IPS-11a (cell line): ENCODE data around the gene C2orf68.
"Not testable (repeated sequence)": the region's sequence is repeated elsewhere in the genome, so short reads cannot be mapped to it uniquely, and the experiment has no call there.

ENCODE experiments used
- H3K4me3 ChIP-seq: one replicate; pipeline ENCODE4 v1.5.1; 2013; ENCODE audit warnings: low read depth, low read length, control low read depth

The C2orf68 gene, protein sequence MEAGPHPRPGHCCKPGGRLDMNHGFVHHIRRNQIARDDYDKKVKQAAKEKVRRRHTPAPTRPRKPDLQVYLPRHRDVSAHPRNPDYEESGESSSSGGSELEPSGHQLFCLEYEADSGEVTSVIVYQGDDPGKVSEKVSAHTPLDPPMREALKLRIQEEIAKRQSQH

DNA sequence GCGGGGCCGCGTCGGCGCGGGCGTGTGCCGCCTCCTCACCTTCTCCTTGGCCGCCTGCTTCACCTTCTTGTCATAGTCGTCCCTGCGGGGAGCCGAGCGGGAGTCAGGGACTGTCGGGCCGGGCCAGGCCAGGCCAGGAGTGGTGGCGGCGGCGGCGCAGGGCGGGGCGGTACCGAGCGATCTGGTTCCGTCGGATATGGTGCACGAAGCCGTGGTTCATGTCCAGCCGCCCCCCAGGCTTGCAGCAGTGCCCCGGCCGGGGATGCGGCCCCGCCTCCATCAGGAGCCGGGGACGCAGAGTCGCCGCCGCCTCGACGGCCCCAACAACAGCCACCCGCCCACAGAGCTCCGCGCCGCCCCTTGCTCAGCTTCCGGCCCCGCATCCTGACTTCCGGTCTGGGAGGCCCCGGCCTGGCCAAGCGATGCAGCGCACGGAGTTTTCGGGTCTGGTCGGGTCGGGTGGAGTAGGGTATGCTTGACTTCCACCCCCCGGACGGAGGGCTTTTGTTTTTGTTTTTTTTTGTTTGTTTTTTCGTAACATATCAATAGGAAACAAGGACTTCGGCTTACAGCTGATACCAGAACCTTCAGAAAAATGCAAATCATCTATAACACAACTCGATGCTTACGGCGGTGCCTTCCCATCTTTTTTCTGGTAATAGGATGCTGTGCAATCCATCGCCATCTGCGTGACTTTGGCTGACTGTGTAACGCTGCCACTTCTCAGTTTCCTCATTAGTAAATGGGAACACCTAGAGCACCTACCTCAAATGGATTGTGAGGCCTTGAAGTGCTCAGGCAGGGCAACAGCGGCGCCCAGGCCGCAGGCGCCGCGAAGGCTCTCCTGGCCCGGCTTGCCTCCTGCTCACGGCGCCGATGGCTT, at the start of gene C2orf68:
Gene C2orf68 (minus strand): TSS at position 362 of the 883 bp plus-strand sequence. CDS start 82 bp downstream, at position 280.
- peak within 1 kb of the TSS; percentile 90 for H3K4me3 ChIP-seq

DNA sequence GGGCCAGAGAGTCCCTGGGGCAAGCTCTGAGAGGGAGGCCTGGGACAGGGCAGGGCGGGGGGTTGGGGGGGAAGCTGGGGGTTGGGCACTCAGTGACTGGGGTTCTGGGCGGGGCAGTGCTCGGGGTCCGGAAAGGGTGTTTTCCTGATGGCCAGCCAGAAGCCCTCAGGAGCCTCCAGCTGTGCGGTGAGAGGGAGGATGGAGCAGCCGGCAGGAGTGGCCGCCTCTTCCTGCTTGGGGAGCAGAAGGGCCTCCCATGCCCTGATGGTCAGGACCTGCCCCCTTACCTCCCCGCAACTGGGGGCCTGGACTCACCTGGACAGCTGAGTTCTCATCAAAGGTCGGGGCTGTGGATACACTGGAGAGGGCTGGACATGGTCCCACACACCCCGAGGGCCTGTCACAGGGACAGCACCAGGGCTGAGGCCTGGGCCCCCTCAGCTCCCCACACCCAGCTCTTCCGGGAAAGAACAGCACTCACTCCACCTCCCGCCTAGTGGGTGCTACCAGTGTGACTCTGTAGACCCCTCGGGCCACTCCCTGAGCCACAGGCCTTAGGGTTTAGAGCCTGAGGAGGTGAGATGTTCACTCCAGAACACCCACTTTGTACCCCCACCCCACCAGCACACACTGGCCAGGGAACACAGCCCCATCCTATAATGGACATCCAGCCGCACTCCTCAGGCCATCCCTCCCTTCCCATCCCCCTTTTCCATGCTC, 49.4 kb upstream of the C2orf68 start:
- no peak overlapping the region for H3K4me3 ChIP-seq

DNA sequence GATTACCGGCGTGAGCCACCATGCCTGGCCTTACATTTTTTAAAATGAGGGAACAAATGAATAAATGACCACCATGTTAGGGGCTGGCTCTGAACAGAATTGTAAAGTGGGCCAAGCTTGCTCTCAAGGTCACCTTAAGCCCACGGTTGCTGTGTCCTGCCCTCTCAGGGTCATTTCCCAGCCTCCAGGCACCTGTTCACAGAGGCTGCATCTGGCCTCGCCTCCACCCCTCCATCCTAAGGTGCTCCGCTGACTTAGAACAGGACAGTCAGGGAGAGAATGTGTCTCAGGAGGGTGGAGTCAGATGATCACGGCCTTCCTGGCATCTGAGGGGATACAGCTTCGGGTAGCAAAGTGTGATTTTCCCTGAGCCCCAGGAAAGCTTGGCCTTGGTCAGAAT, 48.9 kb upstream of the C2orf68 start:
- H3K4me3 ChIP-seq, result no peak overlapping the region

DNA sequence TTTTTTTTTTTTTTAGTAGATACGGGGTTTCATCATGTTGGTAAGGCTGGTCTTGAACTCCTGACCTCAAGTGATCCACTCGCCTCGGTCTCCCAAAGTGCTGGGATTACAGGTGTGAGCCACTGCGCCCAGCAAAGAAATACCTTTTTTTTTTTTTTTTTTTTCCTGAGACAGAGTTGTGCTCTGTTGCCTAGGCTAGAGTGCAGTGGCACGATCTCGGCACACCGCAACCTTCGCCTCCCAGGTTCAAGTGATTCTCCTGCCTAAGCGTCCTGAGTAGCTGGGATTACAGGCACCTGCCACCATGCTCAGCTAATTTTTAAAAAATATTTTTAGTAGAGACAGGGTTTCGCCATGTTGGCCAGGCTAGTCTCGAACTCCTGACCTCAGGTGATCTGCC, 48.4 kb upstream of the C2orf68 start:
- not testable (repeated sequence) for H3K4me3 ChIP-seq

DNA sequence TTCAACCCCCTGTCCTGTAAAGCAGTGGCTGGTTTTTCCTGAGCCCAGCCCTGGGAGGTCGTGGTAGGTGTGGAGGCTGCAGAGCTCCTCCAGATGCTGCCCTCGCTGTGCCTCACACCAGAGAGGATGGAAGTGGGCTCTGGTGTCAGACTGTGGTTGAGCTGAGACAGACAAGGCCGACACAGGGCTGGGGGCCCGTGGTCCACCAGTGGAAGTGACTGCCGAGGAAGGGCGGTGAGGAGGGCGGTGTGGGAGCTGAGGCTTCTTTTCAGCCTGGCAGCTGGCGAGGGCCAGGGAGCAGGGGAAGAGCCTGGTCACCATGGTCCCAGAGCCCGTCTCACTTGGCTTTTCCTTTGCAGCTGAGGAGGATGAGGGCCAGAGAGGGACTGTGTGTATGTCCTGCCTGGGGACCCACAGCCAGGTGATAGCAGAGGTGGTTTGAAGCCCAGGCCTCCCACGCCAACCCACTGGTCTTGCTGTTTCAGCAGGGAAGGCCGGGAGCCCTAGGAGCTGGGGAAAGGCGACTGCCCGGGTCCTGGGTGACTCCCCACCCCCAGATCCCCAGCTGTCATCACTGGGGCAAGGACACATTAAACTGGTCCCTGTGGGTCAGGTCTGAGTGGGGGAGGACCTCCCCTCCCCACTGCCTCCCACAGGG, 47.6 kb upstream of the C2orf68 start:
- no peak overlapping the region for H3K4me3 ChIP-seq

DNA sequence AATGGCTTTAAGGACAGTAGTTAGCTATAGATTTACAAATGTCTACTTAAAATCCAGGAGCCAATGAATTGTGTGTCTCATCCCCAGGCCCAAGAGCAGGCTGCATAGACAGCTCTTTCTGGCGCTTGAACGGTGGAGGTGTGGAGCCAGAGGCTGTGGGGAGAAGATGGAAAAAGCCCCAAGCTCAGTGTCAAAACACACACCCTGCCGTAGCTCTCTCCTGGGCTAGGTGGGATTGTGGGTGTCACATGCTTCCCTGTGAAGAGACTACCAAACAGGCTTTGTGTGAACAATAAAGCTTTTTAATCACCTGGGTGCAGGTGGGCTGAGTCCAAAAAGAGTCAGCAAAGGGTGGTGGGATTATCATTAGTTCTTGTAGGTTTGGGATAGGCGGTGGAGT, 45.5 kb upstream of the C2orf68 start:
- H3K4me3 ChIP-seq, result not testable (repeated sequence)

DNA sequence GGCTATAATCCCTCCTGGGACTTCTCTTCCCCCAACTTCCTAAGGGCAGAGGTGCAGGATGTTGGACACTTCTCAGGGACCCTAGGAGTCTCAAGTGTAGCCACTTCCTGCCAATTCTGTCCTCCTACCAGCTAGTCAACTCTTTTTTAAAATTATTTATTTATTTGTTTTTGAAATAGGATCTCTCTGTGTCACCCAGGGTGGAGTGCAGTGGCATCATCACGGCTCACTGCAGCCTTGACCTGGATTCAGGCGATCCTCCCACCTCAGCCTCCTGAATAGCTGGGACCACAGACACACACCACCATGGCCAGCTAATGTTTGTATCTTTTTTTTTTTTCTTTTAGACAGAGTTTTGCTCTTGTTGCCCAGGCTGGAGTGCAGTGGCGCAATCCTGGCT, 44.6 kb upstream of the C2orf68 start:
- no peak overlapping the region for H3K4me3 ChIP-seq

DNA sequence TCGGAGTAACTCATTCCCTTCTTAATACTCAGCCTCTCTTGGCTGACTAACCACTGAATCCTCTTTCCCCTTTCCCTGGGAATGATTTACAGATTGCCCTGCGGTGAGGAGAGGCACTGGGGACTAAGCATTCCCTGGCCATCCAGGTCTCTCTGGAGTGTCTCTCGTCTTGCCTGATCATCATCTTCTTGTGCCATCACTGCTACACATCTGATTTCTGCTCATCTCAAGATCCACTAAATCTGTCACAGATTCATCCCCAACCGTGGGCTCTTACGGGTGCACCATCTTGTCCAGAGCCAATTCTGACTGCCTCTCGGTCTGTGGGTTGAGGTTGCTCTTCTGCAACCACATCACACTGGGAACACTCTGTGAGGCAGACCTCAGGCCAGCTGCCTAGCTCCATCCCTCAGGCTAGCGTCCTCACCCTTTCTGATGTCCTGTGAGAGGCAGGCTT, 44.1 kb upstream of the C2orf68 start:
- no peak overlapping the region for H3K4me3 ChIP-seq

DNA sequence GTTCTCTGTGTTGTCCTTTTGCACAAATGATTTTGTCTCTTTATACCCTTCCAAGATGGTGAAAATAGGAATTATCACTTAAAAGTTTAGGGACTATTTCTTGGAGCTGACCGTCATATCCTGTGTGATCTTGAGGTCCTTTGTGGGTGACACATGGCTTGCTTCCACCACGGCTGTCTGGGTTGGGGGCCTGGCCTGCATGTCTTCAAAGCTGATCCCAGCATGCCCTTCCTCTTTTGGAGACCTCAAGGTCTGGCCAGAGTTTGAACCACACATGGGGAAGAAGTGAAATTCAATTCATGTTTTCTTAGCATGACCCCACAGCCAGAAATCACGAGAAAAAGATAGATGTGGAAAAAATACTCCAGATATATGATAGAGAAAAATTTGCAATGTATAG, 42.1 kb upstream of the C2orf68 start:
- no peak overlapping the region for H3K4me3 ChIP-seq

DNA sequence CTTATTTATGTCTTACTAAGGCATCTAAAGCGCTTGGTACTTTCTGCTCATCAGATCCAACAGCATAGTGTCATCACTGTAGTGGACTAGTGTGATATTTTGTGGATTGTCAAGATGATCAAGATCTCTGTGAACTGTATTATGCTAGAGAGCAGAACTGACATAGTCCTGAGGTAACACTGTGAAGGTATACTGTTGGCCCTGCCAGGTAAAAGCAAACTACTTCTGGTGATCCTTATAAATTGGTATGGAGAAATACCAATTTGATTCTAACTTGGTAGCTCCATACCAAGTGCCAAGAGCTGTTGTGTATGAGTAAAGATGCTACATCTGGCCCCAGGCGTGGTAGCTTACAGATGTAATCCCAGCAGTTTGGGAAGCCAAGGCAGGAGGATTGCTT, 40.2 kb upstream of the C2orf68 start:
- no peak overlapping the region for H3K4me3 ChIP-seq

DNA sequence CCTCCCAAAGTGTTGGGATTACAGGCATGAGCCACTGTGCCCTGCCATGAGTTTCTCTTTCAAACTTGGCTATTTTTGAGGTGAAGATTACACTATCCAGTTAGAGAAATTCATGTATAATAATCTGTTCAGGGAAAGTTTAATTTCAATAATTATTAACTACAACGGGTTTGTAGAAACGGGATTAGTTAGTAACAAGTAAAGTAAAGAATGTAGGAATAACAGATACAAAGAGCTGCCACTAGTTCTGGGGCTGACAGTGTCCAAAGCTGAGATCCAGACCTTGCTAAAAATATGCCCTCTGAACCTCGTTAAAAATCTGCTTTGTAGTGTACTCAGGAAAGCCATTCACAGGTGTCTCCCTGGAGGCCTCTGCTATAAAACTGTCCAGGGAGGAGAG, 39.2 kb upstream of the C2orf68 start:
- no peak overlapping the region for H3K4me3 ChIP-seq

DNA sequence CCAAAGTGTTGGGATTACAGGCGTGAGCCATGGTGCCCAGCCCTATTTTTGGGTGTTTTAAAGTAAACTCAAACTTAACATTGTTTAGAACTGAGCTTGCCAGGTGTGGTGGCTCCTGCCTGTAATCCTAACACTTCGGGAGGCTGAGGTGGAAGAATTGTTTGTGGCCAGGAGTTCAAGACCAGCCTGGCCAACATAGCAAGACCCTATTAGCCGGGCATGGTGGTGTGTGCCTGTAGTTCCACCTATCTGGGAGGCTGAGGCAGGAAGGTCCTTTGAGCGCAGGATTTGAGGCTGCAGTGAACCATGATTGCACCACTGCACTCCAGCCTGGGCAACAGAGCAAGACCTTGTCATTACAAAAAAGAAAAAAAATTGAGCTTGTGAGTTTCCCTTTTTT, 38.6 kb upstream of the C2orf68 start:
- H3K4me3 ChIP-seq, result no peak overlapping the region

DNA sequence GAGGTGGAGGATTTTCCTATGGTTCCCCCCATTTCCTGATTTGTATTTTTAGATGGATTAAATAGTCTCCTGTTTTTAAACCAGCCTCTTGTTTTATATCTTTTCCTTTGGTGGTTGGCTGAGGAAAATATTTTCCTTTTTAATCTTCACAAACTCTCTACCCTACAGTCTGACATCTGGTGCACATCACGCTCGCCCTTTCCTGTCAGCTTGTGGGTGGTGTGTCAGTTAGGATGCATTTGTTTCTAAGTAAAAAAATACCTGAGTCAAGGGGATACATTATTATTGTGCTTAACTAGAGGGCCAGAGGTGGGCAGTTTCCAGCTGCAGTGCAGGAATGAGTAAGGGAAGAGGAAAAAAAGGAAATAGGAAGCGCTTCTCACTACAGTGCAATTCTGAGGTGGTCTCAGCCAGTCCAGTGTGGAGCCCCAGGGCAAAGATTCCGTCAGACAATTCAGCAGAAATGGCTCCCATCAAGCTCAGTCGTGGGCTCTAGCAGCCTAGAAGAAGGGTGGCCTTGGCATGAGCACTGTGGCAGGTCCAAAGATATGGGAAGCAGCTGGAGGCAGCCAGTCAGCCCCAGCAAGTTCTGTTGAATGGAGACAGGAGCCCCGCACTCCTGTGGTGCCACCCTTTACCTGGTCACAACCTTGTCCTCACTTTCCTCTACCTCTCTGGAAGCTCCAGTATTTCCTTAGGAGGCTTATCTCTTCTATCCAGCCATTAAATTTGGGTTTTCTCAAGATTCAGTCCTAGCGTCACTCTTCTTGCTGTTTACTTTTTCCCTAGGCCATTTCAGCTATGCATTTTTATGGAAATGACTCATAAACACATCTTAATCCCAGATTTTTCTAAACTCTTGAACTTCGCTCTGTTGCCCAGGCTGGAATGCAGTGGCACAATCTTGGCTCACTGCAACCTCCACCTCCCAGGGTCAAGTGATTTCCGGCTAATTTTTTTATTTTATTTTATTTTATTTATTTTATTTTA, 37.6 kb upstream of the C2orf68 start:
- no peak overlapping the region for H3K4me3 ChIP-seq

DNA sequence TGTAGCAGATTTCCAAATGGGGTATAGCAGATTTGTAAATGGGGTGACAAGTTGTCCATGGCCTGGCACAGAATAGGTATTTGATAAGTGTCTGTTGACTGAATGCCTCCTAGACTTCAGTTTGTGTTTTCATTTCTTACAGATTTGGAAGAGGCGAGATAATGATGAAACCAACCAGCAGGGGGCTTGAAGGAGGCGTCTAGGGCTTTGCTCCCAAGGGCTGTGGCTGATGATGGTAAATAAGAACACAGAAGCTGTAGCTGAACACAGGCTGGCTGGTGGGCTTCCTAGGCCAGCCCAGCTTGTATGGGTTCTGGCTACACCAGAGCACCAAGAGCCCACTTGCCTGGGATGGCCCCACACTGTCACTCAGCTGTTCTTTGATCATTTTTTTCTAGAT, 36.8 kb upstream of the C2orf68 start:
- no peak overlapping the region for H3K4me3 ChIP-seq

DNA sequence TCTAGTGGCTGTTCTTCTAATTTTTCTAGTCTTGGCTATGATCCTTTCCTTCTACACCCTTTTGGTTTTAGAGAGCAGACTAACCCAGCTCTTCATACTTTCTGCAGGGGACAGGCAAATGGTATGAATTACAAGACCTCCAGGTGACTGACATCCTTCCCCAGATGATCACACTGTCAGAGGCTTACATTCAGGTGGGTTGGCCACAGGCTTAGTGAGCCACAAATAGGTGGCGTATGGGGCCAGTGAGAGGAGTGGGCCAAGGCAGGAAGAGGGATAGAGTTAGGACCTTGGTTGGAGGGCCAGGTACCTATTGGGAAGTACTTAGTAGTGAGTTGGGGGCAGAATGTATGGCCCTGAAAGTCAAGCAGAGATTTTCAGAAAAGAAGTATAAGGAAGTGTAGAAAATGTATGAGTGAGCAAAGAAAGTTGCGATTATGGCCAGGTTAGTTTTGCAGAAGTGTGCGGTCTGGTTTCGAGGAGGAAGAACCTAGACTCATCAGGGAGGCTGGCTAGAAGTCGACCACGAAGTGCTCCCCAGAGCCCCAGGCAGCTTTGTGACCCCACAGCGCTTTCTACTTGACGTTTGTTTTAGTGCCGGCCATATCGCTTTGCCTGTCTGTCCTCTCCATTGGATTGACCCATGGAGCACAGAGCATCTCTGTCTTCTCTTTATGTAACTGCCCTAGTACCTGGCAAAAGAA, 36.1 kb upstream of the C2orf68 start:
- no peak overlapping the region for H3K4me3 ChIP-seq

DNA sequence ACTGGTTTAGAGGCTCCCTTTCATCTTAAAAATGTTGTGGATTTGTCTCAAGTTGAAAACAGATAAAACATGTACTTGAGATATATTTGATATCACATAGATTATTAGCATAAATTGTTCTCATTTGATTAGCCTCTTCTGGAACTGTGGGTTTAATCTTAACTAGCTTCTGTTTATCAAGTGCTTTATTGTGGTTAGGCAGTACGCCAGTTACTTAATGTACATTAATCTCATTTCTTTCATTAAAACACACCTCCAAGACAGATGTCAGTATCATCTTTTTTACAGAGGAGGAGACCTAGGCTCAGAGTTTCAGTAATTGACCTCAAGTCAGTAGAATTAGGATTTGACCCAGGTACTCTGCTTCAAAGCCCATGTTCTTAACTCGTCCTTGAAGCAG, 34.3 kb upstream of the C2orf68 start:
- no peak overlapping the region for H3K4me3 ChIP-seq

DNA sequence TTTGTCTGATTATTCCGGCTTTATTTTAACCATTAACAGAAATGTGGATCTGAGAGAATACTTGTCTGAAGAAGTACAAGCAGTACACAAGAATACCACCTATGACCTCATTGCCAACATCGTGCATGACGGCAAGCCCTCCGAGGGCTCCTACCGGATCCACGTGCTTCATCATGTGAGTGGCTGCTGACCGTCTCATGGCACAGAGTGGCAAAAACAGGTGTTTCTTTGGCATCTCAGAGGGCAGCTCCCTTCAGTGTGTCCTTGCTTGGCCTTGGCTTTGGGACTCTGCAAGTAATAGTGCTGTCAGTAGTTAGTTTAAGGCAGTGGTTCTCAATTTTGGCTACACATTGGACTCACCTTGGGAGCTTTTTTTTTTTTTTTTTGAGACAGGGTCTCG, 33.0 kb upstream of the C2orf68 start:
- no peak overlapping the region for H3K4me3 ChIP-seq

DNA sequence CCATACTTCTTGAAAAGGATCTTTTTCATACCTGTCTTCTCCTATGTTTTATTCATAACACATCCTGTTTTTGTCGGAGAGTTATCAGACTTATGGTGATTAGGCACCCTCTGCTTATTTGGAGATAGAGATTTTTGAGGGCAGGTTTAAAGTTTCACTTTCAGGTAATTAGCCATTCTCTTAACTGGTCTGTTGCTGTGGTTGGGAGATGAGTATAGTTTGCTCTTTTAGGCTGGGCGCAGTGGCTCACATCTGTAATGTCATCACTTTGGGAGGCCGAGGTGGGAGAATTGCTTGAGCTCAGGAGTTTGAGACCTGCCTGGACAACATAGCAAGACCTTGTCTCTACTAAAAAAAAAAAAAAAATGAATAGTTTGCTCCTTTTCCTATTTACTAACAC, 30.9 kb upstream of the C2orf68 start:
- no peak overlapping the region for H3K4me3 ChIP-seq

DNA sequence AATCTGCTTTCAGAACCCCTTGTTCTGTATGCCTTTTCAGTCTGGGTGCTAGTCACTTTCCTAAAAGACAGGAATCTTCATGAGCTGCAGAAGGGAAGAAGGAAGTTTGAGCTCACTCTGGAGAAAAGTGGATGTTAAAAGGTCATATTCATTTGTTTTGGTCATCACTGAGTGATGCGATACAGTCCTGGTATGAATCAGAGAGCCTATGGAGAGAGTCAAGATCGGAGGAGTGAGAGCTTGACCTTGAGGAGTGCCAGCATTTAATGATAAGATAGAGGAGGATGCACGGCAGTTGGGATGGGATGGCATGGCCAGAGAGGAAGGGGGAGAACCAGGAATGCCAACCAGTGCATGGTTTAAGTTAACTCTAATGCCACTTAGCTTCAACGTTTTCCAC, 23.8 kb upstream of the C2orf68 start:
- no peak overlapping the region for H3K4me3 ChIP-seq

DNA sequence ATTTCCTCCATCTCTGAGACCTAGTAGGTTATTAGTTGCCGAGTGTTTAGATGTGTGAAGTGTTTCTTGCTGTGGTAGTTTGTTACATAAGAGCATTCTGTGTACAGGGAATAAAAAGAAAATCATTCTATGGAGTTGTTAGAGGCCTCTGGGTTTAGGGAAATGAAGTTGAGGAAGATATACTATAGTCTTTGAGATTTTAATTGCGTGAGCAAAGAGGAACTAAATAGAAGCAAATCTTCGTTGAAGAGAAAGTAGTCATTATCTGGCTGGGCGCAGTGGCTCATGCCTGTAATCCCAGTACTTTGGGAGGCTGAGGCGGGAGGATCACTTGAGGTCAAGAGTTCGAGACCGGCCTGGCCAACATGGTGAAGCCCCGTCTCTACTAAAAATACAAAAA, 23.1 kb upstream of the C2orf68 start:
- H3K4me3 ChIP-seq, result no peak overlapping the region
